ENCODE data around the gene ETNK2. TPM values are rescaled to one million over a fixed set of nuclear protein-coding genes. Genes with fewer than 3 reads are reported as not detected.

ETNK2 gene
- total and polyA plus RNA-seq, 4 donors = 24.5 to 119 (median 78.8) TPM

DNA sequence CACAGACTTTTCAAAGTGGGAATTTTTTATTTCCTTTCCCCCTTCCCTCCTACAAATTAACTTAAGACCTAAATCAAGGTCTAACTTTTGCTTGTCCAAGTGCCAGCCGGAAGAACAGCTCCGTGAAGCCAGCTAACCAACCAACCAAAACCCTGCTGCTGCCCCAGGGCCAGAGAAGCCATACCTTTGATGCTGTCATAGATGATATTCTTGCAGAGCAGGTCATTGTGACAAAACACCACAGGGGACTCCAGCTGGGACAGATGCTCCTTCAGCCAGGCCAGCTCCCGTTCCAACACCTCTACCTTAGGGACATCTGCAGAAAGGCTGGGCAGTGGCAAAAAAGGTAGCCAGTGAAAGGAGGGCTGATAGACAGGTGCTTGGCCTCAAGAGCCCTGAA is 10.7 kb downstream of the ETNK2 start:
- no peaks in the 10 kb centered on the region for H3K9me3 ChIP-seq (ENCODE audit: control insufficient read depth in 4 of 4, low read length in 3 of 4)
- peaks cover 0 to 29% (median 21%) of the 10 kb centered on the region in 4 donors for H3K36me3 ChIP-seq (ENCODE audit: control insufficient read depth in 4 of 4, insufficient read depth in 3 of 4, low read depth in 1 of 4, low read length in 3 of 4)
- H3K9ac ChIP-seq (ENCODE audit: low read depth in 1 of 2, low read length in 2 of 2) = no peak overlapping the region
- WGBS = 96% methylated on average over 3 of the region's 3 CpGs
- H3K27ac ChIP-seq (ENCODE audit: low read depth in 1 of 2, low read length in 2 of 2) = no peak overlapping the region
- DNase-seq (ENCODE audit: low spot score) = no peak
- H3K4me3 ChIP-seq (ENCODE audit: low read depth in 1 of 3, low read length in 3 of 3) = no peak overlapping the region
- no peak for TF ChIP-seq TAF1 (conservative IDR thresholded peaks at IDR 0.05)
- TF ChIP-seq, protein P1, sequence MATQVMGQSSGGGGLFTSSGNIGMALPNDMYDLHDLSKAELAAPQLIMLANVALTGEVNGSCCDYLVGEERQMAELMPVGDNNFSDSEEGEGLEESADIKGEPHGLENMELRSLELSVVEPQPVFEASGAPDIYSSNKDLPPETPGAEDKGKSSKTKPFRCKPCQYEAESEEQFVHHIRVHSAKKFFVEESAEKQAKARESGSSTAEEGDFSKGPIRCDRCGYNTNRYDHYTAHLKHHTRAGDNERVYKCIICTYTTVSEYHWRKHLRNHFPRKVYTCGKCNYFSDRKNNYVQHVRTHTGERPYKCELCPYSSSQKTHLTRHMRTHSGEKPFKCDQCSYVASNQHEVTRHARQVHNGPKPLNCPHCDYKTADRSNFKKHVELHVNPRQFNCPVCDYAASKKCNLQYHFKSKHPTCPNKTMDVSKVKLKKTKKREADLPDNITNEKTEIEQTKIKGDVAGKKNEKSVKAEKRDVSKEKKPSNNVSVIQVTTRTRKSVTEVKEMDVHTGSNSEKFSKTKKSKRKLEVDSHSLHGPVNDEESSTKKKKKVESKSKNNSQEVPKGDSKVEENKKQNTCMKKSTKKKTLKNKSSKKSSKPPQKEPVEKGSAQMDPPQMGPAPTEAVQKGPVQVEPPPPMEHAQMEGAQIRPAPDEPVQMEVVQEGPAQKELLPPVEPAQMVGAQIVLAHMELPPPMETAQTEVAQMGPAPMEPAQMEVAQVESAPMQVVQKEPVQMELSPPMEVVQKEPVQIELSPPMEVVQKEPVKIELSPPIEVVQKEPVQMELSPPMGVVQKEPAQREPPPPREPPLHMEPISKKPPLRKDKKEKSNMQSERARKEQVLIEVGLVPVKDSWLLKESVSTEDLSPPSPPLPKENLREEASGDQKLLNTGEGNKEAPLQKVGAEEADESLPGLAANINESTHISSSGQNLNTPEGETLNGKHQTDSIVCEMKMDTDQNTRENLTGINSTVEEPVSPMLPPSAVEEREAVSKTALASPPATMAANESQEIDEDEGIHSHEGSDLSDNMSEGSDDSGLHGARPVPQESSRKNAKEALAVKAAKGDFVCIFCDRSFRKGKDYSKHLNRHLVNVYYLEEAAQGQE (IDR thresholded peaks at IDR 0.05) = no peak
- TF ChIP-seq, protein P2, sequence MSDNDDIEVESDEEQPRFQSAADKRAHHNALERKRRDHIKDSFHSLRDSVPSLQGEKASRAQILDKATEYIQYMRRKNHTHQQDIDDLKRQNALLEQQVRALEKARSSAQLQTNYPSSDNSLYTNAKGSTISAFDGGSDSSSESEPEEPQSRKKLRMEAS (IDR thresholded peaks at IDR 0.05) = no peak
- TF ChIP-seq RXRA (IDR thresholded peaks at IDR 0.05) = no peak
- no peak for TF ChIP-seq JUND (IDR thresholded peaks at IDR 0.05)
- TF ChIP-seq, protein P3, sequence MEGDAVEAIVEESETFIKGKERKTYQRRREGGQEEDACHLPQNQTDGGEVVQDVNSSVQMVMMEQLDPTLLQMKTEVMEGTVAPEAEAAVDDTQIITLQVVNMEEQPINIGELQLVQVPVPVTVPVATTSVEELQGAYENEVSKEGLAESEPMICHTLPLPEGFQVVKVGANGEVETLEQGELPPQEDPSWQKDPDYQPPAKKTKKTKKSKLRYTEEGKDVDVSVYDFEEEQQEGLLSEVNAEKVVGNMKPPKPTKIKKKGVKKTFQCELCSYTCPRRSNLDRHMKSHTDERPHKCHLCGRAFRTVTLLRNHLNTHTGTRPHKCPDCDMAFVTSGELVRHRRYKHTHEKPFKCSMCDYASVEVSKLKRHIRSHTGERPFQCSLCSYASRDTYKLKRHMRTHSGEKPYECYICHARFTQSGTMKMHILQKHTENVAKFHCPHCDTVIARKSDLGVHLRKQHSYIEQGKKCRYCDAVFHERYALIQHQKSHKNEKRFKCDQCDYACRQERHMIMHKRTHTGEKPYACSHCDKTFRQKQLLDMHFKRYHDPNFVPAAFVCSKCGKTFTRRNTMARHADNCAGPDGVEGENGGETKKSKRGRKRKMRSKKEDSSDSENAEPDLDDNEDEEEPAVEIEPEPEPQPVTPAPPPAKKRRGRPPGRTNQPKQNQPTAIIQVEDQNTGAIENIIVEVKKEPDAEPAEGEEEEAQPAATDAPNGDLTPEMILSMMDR (IDR thresholded peaks at IDR 0.05; ENCODE audit: low read depth, low read length, missing input control) = no peak
- TF ChIP-seq, protein P4, sequence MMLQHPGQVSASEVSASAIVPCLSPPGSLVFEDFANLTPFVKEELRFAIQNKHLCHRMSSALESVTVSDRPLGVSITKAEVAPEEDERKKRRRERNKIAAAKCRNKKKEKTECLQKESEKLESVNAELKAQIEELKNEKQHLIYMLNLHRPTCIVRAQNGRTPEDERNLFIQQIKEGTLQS (IDR thresholded peaks at IDR 0.05) = no peak
- no peak for TF ChIP-seq HNF4A (conservative IDR thresholded peaks at IDR 0.05)
- TF ChIP-seq FOXA1 (IDR thresholded peaks at IDR 0.05) = no peak
- TF ChIP-seq YY1 (IDR thresholded peaks at IDR 0.05) = no peak
- no peak for TF ChIP-seq HNF4G (IDR thresholded peaks at IDR 0.05)
- TF ChIP-seq, protein P5, sequence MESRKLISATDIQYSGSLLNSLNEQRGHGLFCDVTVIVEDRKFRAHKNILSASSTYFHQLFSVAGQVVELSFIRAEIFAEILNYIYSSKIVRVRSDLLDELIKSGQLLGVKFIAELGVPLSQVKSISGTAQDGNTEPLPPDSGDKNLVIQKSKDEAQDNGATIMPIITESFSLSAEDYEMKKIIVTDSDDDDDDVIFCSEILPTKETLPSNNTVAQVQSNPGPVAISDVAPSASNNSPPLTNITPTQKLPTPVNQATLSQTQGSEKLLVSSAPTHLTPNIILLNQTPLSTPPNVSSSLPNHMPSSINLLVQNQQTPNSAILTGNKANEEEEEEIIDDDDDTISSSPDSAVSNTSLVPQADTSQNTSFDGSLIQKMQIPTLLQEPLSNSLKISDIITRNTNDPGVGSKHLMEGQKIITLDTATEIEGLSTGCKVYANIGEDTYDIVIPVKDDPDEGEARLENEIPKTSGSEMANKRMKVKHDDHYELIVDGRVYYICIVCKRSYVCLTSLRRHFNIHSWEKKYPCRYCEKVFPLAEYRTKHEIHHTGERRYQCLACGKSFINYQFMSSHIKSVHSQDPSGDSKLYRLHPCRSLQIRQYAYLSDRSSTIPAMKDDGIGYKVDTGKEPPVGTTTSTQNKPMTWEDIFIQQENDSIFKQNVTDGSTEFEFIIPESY (IDR thresholded peaks at IDR 0.05) = no peak
- no peak for TF ChIP-seq NR2F2 (IDR thresholded peaks at IDR 0.05)
- H3K27me3 ChIP-seq (ENCODE audit: control insufficient read depth in 4 of 4, insufficient read depth in 4 of 4, low read length in 3 of 4) = no peaks in the 10 kb centered on the region
- peaks cover 28 to 86% (median 77%) of the 10 kb centered on the region in 4 donors for H3K4me1 ChIP-seq (ENCODE audit: control insufficient read depth in 4 of 4, insufficient read depth in 4 of 4, low read length in 3 of 4)

DNA sequence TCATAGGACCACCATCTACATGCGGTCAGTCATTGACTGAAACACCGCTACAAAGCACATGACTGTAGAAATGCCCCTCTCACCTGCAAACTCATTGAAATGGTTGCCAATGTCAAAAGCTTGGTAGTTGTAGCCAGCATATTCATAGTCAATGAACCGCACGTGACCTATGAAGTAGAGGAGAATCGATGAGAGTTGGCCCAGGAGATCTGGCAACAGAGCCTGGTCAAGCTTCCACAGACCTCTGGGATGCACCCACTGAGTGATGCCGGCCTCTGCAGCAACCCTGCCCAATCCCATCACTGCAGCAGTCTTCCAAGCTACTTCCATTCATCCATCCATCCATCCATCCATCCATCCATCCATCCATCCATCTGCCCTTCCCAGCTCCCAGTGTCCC is 11.9 kb downstream of the ETNK2 start:
- no peak for DNase-seq (ENCODE audit: low spot score)
- H3K27ac ChIP-seq (ENCODE audit: low read depth in 1 of 2, low read length in 2 of 2) = no peak overlapping the region
- H3K4me1 ChIP-seq (ENCODE audit: control insufficient read depth in 4 of 4, insufficient read depth in 4 of 4, low read length in 3 of 4) = peaks cover 22 to 77% (median 66%) of the 10 kb centered on the region in 4 donors
- peaks cover 0 to 36% (median 30%) of the 10 kb centered on the region in 4 donors for H3K36me3 ChIP-seq (ENCODE audit: control insufficient read depth in 4 of 4, insufficient read depth in 3 of 4, low read depth in 1 of 4, low read length in 3 of 4)
- H3K4me3 ChIP-seq (ENCODE audit: low read depth in 1 of 3, low read length in 3 of 3) = no peak overlapping the region
- TF ChIP-seq HNF4A (conservative IDR thresholded peaks at IDR 0.05) (peak in 1 of 2 donors; percentile 51), RAD21 (IDR thresholded peaks at IDR 0.05) (peak in 1 of 2 donors; percentile 10), RXRA (IDR thresholded peaks at IDR 0.05) (peak in 1 of 2 donors; percentile 34)
- TF ChIP-seq, protein P3 (IDR thresholded peaks at IDR 0.05; ENCODE audit: low read depth, low read length, missing input control) = no peak
- H3K9me3 ChIP-seq (ENCODE audit: control insufficient read depth in 4 of 4, low read length in 3 of 4) = no peaks in the 10 kb centered on the region
- 51% methylated on average over 6 of the region's 6 CpGs for WGBS
- H3K27me3 ChIP-seq (ENCODE audit: control insufficient read depth in 4 of 4, insufficient read depth in 4 of 4, low read length in 3 of 4) = no peaks in the 10 kb centered on the region
- no peak overlapping the region for H3K9ac ChIP-seq (ENCODE audit: low read depth in 1 of 2, low read length in 2 of 2)
